ENCODE measurements around the gene ATP5IF1. TPM values are rescaled to one million over a fixed set of nuclear protein-coding genes. Genes with fewer than 3 reads are reported as not detected.

The ATP5IF1 gene
- total RNA-seq, 1 donor from 2014 or later, result 99.2 TPM

DNA sequence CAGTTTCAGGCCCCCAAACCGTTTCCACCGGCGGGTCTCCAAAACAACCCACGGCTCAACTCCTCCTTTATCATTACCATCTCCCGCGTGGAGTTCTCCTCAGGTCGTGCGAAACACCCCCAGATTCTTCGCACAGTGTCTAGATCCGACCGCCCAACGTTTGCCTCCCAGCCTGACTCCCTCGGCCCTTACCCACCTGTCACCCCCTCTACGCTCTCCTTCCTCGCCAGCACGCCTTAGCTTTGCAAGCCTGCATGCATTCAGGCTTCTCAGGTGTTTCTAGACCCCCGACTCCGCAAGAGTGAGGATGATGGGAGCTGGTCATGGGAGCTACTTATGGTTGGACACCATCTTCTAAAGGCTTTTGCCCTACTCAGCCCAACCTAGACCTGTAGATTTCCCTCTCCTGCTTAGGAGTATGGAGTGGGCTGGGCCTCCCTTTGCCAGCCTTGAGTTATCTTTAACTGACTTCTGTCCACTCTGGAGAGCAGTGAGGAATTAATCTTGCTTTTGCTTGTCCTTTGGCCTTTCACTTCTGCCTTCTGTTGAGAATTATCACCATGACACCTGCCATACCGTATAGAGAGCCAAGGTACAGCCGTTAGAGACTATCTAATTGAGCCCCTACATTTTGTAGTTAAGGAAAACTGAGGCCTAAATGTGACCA, 865 bp downstream of the ATP5IF1 start:
- DNase-seq (ENCODE audit: low read depth in 2 of 2), result no peak

DNA sequence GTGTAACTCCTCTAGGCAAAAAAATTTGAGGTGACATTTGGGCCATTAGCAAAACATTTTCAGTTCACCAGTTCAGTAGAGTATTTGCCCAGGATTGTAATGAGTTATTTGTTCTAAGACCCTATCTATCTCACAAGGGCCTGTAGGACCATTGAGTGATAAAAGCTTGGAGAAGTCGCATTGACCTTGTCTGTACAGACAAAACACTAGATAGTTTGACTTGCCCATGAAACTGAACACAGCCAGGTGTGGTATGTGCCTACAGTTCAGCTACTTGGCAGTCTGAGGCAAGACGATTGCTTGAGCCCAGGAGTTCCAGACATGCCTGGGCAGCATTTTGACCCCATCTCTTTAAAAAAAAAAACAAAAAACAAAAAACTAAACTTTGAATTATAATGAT, 3.1 kb downstream of the ATP5IF1 start:
- DNase-seq (ENCODE audit: low read depth in 2 of 2), result no peak

DNA sequence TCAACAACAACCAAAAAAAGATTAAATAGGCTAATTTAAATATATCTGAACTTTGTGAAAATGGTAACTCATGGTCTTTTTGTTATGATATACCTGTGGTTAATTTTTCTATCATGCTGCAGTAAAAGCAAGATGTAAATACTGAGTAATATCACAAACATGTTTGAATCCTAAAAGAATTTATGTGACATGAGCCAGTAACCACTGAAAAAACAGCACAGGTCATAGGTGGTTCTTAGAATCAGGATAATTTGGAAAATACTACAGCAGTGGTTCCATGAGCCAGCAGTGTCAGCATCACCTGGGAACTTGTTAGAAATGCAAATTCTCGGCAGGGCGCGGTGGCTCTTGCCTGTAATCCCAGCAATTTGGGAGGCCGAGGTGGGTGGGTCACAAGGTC, 4.1 kb downstream of the ATP5IF1 start:
- DNase-seq (ENCODE audit: low read depth in 2 of 2), result no peak

DNA sequence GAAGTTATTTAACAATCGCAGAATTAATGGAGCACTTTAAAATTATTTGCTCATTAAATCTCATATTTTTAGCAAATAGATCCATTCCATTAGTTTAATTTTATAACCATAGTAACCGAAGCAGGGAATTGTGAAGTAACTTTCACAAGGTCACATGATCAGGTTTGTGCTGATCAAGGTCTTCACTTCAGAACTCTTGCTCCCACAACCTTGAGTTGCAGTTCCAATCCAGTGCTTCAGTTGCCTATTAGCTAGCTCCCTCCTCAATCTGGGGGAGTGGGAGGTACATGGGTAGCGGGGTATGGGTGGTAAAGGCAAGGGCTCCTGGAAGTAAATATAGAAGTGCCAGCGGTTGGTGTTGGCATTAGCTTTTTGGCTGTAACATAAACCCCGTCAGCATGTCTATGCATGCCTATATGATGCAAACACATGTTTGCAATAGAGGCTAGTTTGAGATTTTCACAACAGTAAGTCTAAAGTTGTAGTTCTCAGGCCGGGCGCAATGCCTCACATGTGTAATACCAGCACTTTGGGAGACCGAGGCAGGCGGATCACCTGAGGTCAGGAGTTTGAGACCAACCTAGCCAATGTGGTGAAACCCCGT, 5.8 kb downstream of the ATP5IF1 start:
- no peak for DNase-seq (ENCODE audit: low read depth in 2 of 2)

DNA sequence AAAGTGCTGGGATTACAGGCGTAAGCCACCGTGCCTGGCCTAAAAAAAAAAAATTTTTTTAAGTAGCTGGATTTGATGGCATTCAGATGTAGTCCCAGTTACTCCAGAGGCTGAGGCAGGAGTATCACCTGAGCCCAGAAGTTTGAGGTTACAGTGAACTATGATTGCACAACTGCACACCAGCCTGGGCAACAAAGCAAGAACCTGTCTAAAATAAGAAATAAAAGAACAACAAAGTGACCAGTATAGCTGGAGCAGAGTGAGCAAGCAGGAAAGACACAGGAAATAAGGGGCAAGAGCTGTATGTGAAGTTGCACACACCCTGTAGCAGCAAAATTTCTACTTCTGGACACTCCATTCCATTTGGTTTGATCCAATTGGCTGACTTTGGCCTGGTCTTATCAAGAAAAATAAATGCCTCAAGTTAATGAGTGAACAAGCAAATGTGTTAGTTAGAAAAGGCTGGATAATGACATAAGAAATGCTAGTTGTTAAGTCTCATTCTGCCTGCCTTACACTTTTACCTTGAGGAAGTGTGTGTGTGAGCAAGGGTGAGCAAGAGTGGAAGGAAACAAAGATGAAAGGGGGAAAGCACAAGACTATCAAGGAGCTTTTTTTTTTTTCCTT, 7.9 kb downstream of the ATP5IF1 start:
- DNase-seq (ENCODE audit: low read depth in 2 of 2), result peak in 1 of 2 donors; percentile 50

DNA sequence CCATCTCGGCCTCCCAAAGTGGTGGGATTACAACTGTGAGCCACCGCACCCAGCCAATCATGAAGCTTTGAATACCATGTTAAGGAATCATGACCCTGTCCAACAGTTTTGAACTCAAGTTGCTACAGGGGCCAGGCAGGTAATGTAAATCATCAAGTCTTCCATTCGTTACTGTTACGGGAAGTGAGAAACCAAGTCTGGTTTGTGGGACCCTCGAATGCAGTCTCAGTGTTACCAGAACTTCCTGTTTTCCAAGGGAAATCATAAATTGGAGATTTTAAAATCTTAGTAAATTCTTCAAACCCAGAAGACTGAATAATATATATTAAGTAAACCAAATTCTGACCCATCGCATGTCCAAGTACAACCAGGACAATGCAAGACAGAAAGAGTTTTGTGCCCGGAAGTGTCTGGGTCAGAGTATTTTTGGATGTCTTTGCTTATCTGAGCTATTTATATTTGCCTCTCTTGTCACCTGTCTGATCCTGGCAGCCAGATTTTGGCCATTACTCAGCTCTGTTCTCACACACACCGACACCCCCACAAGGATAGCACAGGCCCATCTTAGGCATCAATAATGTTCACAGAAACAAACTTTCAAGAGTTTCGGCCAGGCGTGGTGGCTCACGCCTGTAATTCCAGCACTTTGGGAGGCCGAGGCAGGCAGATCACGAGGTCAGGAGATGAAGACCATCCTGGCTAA, 8.8 kb downstream of the ATP5IF1 start:
- DNase-seq (ENCODE audit: low read depth in 2 of 2), result no peak

DNA sequence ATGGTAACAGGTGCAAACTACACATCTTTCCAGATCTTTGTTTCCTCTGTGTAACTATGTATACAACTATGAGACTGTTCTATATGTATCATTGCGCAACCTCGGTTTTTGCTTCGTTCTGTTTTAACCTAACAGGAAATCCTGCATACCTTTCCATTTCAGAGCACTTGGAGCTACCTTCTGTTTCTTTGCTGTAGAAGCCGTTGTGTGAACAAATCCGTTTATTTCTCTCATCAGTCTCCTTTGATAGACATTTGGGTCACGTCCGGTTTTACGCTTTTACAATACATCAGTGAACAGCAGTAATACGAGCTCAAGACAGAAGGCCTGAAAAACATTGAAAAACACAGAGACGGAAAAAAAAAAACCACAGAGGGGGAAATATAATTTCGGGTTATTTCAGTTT, 10.5 kb downstream of the ATP5IF1 start:
- DNase-seq (ENCODE audit: low read depth in 2 of 2), result peak; percentile 39 to 43

DNA sequence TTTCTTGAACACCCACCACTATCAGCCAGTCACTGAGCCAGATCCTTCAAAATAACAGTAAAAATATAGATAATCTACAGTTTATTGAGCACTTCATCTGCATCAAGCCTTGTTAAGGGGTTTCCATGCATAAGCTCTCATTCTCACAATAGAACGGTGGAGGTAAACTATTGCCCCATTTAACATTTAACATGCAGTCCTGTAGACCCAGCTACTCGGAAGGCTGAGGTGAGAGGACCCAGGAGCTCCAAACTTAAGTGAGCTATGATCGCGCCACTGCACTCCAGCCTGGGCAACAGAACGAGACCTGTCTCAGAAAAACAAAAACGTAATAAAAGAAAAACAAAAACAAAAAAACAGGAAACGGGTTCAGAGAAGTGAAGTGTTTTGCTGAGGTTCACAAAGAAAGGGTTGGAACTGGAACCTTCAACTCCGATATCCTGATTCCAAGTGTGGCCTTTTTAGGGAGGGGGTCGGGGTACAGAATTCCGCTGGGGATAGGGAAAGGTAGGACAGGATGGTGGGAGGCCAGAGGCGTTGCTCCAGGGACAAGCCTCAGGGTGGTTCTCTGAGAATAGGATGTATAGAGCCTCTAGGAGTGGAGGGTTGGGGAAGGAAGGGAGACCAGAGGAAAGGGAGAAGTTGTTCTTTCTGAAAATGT, 11.8 kb downstream of the ATP5IF1 start:
- no peak for DNase-seq (ENCODE audit: low read depth in 2 of 2)

DNA sequence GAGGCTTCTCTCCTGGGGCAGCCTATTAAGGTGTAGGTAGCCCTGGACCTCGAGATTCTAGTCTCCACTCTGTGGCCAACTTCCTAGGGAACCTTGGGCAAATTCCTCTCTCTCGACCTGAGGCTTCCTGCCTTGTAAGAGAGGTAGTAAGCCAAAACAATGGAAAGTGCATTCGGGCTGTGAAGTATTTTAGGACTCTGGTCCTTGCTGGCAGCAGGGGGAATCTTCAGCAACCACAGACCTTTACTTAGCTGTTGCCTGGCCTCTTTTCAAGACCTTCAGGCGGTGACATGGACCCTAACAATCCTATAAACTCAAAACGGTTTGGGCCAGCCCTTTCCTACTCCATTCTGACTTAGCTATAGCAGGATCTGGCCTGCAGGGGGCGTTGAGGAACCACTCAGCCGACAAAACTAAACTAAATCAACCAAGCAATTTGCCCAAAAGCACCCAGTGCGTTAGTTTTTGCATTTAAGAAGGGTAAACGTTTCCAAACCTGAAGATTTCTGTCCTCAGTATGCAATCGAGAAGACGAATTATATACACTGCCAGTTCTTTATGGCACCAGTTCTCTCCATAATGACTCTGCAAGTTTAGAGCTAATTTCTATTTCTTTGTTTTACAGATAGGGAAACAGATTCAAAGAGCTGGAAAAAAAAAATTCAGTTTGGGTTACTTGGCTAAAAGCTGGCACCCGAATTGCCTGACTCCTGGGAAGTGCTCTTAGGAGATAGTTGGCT, 12.5 kb downstream of the ATP5IF1 start:
- peak; percentile 75 to 83 for DNase-seq (ENCODE audit: low read depth in 2 of 2)

DNA sequence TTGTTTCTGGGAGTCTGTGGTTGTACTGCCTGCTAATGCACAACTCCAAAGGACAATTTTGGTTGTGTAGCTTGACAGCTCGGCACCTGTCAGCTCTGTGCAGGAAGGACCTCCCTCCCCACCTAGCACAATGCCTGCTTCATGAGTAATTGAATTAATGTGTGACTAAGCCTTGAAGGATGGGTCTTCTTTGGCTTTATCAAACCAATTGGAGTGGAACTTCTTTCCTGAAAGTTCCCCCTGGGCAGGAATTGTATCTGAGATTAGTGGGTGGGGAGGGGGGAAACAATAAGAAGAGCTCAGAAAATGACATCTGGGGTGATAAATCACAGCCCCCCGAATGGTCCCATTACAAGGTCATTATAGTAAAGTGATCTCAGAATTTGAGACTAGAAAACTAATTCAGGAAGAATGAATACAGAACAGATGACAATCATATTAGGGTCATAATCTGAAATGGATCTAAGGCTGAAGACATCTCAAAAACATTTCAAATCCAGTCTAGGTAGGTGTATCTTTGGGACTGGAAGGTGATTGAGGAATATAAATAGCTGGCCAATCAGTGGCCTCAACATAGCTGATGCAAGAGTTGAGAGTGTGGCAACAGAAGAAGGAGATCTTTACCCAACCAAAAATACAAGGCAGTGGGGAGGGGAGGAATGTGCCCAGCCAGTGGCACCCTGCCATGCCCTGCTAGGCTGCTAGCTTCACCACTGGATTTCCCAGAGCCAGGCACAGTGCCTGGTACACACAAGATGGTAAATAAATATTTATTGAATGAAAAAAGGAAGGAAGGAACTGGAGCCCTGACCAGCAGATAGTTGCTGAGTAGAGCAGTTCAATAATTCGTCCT, 13.3 kb downstream of the ATP5IF1 start:
- peak in 1 of 2 donors; percentile 34 for DNase-seq (ENCODE audit: low read depth in 2 of 2)

DNA sequence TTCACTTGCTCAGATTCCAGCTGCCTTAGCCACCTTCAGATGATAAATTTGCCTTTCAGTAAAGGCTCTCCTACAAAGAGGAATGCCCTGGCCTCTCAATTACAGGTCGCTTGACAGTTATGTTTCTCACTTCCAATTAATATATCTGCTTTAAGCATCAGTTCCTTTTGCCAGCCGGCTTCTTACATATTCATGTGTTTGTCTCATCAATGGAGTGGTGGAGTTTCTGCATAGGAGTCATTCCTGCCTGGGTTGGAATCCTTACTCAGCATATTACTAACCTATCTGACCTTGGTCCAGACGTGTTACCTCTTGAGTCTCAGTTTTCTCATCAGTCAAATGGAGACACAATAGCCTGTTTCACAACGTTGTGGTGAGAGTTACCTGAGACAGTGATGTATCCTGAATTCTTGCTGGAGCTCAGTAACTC, 14.0 kb downstream of the ATP5IF1 start:
- DNase-seq (ENCODE audit: low read depth in 2 of 2), result no peak

DNA sequence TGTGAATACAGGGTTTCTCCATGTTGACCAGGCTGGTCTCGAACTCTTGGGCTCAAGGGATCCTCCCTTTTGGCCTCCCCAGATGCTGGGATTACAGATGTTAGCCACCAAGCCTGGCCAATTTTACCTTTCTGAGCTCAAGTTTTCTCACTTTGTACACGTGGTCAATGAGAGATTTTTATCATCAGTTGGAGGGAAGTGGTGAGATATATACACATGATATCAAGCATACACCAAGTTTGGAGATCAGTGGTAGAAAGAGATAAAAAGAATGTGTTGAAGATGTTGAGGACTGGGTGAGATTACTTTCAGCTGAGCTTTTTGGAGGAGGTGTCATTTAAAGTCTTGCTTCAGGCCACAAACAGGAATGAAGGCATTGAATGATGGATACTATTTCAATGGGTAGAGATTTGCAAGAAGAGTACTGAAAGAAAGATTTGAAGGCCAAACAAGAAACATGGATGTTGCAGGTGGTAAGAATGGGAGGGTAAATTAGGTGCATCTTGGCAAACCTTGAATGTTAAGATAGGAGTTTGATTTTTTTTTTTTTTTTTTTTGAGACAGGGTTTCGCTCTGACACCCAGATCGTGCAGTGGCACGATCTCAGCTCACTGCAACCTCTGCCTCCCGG, 20.4 kb downstream of the ATP5IF1 start:
- no peak for DNase-seq (ENCODE audit: low read depth in 2 of 2)

DNA sequence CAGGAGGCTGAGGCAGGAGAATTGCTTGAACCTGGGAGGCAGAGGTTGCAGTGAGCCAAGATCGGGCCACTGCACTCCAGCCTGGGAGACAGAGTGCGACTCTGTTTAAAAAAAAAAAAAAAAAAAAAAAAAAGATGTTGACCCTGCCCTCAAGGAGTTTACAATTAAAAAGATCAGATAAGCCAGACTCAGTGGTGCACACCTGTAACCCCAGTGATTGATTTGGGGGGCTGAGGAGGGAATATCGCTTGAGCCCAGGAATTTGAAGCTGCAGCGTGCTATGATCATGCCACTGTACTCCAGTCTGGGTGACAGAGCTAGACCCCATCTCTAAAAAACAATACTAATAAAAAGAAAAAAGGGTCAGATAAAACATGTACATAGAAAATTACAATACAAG, 21.8 kb downstream of the ATP5IF1 start:
- DNase-seq (ENCODE audit: low read depth in 2 of 2), result no peak

DNA sequence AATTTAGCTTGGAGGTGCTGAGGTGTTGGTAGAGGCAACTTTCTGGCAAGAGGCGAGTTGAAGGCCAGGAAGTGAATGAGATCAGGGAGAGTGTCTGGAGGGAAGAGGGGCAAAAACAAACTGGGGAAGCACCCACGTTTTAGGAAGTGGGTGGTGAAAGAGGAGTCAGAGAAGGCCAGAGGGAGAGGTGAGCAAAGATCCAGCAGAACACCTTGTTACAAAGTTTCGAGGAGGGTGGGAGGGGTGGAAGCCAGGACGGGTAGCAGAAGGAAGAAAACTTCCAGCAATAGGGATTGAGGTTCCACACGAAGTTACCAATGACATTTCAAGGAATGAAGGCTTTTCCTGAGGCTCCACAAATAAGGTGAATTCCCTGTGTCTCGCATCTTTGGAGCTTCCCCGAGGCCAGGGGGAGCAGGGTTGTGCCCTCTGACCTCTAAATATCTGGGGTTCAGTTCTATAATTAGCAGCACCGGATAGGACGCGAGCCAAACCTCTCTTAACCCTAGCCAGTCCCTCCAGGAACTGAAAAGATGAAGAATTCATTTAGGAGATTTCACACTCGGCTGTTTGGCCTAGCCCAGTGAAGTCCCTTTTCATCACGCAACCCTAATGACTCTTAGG, 22.8 kb downstream of the ATP5IF1 start:
- peak in 1 of 2 donors; percentile 19 for DNase-seq (ENCODE audit: low read depth in 2 of 2)

DNA sequence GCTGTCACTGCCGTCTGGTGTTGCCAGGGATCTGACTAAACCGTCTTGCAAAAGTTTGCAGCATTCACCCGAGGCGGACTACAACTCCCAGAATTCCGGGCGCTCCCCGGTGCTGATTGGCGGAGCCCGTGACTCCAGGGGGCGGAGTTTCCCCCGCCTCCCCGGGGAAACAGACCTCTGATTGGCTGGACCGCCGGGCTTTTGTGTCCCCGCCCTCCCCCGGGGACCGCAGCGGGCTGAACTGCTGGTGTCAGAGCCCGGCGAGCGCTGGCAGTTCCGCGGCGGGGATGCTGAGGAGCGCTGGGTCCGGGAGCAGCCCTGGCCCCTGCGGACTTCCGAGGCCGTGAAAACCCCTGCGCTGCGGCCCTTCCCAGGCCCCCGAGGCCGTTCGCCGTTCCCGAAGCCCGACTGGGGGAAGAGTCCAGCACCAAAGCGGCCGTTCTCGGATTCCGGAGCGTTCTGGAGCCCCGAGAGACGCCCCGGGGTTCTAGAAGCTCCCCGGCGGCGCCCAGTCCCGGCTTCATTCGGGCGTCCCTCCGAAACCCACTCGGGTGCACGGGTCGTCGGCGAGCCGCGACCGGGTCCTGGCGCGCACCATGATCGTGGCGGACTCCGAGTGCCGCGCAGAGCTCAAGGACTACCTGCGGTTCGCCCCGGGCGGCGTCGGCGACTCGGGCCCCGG, 23.5 kb downstream of the ATP5IF1 start, which contains the start of gene SESN2:
SESN2 (plus strand) TSS at position 267 of the 682 bp plus-strand sequence; CDS start at position 597, 330 bp downstream.
- peak; percentile 97 to 98 for DNase-seq (ENCODE audit: low read depth in 2 of 2)

DNA sequence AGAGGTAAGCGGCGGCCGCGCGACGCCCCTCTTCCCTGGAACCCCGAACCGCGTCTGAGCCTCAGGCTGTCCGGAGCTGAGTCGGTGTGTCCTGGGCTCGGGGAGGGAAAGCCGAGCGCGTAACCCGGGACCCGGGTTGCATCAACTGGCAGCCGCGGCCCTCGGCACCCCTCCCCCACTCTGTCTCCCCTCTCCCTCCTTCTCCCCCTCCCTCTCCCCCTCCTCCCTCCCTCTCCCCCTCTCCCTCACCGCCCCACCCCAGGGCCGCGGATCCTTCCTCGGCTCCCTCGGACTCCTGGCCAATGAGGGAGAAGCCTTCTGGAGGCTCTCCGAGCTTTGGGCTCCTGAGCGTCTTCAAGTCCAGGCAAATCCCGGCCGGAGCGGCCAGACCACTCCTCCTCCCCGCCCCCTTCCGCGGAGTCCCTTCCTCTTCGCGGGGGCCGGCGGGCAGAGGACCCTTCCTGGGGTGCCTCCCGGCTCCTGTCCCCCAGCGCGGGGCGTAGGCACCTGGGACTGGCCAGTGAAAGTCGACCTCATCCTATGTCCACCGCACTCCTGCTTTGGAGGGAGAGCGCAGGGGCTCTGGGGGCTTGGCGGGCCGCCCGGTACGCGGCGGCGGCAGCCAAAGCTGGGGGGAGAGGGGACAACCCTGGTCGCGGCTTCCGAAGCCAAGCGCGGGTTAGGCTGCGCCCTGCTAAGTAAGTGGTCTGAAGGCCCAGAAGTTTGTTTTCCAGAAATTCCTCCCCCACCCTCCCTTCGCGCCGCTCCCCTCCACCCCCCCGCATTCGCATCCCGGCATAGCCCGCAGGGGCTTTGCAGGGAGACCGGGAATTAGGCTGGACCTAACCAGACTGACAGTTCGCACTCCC, 24.2 kb downstream of the ATP5IF1 start:
- DNase-seq (ENCODE audit: low read depth in 2 of 2), result peak; percentile 38 to 89

DNA sequence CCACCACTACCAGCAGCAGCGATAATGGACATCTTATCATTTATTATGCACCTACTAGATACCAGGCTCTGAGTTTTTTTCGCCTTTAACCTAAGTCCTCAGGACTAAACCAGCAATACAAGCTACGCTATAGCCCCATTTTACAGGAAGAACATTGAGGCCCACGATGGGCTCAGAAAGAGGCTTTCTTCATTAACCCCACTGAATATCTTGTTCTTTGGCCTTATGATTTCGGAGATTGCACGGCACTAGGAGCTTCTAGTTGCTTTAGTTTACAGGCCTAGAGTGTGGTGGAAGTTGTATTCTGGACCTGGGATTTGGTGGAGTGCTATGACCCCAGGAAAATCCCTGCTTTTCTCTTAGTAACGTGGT, 24.9 kb downstream of the ATP5IF1 start:
- DNase-seq (ENCODE audit: low read depth in 2 of 2), result no peak

DNA sequence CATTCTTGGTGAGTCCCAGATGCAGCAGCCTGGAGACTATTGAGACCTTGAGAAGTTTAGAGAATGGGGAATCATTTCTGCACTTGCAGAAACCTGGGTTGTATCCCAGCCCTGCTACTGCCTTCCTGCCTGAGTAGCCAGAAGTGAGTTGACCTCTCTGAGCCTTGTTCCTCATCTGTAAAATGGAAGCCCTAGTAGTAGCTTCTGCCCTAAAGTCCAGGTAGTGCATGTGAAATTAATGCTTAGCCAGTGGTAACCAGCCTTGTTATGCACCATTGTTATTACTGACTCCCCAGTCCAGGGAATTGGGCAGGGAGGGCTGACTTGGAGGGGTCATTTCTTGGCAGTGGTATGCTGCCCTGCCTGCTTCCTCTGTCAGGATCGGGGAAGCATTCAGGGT, 29.0 kb downstream of the ATP5IF1 start:
- no peak for DNase-seq (ENCODE audit: low read depth in 2 of 2)
